HCT116 (cell line): ENCODE data around the gene MADD. TPM values are rescaled to one million over a fixed set of nuclear protein-coding genes. Genes with fewer than 3 reads are reported as not detected.

Experiments used
- ATAC-seq: fragments of 200-7000 bp; cut with Tn5 transposase; 2 replicates; pipeline ENCODE4 v1.9.1; 2020; ENCODE audit warnings: mild to moderate bottlenecking, moderate library complexity
- BruUV-seq: library from RNA; stranded (reverse); fragments of 400-500 nt; replicated peaks from 2 replicates; lab custom pipeline; 2021; lab: Mats Ljungman, UMichigan
- CTCF ChIA-PET: fragments of 300-600 bp; sonication (Branson Sonifier 250); formaldehyde crosslinking; loops from one replicate; lab custom pipeline; 2021; ENCODE audit warnings: antibody characterized with exemption; lab: Charles Lee
- POLR2A ChIA-PET: fragments of 300-600, 350-600 bp; sonication (Branson Sonifier 250); formaldehyde crosslinking; loops from one replicate; lab custom pipeline; 2021; ENCODE audit warnings: antibody characterized with exemption; lab: Charles Lee
- RAD21 ChIA-PET, 2 experiments: fragments of 300-600 bp; sonication (Branson Sonifier 250); formaldehyde crosslinking; loops; one replicate each; lab custom pipeline; 2023; ENCODE audit warnings: low total read pairs in 2 of 2; ENCODE audit not compliant: uncharacterized antibody in 2 of 2, unreplicated experiment in 2 of 2, low non-redundant PET in 1 of 2; lab: Charles Lee
- DNase-seq: peaks from one replicate; pipeline ENCODE4 v3.0.0-alpha.2; 2010; ENCODE audit warnings: low read depth, low spot score
- H2AFZ ChIP-seq: fragments of 200-600 bp; shearing (Covaris generic), sonication (generic); 2 replicates; pipeline ENCODE4 v1.6.1; 2017; ENCODE audit warnings: low read depth, mixed run types, mixed read lengths, antibody characterized with exemption, low read length; ENCODE audit not compliant: poor library complexity, severe bottlenecking
- H3K27ac ChIP-seq: 2 replicates; pipeline ENCODE4 v1.5.1; 2012; ENCODE audit warnings: low read depth, low read length
- H3K27me3 ChIP-seq: fragments of 200-600 bp; sonication (generic); 2 replicates; pipeline ENCODE4 v1.6.1; 2016; ENCODE audit warnings: mixed run types, low read length, mixed read lengths; ENCODE audit not compliant: insufficient read depth
- H3K36me3 ChIP-seq, 2 experiments: fragments of 200-500 bp in 1 of 2; fragments of 200-600 bp in 1 of 2; sonication (Bioruptor generic) in 1 of 2; sonication (generic) in 1 of 2; 2 replicates each; pipeline versions ENCODE4 v1.5.1 to v1.6.1; 2014 to 2016; ENCODE audit warnings: low read length in 2 of 2, inconsistent platforms in 1 of 2, mixed read lengths in 1 of 2, mixed run types in 1 of 2; ENCODE audit not compliant: insufficient read depth in 2 of 2, control insufficient read depth in 1 of 2
- H3K4me1 ChIP-seq, 2 experiments: fragments of 200-600 bp in 1 of 2; sonication (generic) in 1 of 2; 2 replicates each; pipeline versions ENCODE4 v1.5.1 to v1.6.1; 2012 to 2017; ENCODE audit warnings: low read length in 2 of 2, inconsistent platforms in 1 of 2, mild to moderate bottlenecking in 1 of 2, mixed read lengths in 1 of 2, mixed run types in 1 of 2, moderate library complexity in 1 of 2; ENCODE audit not compliant: insufficient read depth in 2 of 2, control insufficient read depth in 1 of 2
- H3K4me2 ChIP-seq: fragments of 200-600 bp; sonication (generic); 2 replicates; pipeline ENCODE4 v1.6.1; 2017; ENCODE audit warnings: mixed run types, low read length, mixed read lengths
- H3K4me3 ChIP-seq, 2 experiments: fragments of 200-600 bp in 1 of 2; sonication (generic) in 1 of 2; replicated peaks in 1 of 2; 2 replicates each; pipeline ENCODE4 v1.5.1; 2011 to 2016; ENCODE audit warnings: low read length in 2 of 2, control low read depth in 1 of 2, low read depth in 1 of 2, mild to moderate bottlenecking in 1 of 2, mixed read lengths in 1 of 2, mixed run types in 1 of 2
- H3K79me2 ChIP-seq: fragments of 200-600 bp; sonication (generic); 2 replicates; pipeline ENCODE4 v1.6.1; 2017; ENCODE audit warnings: mild to moderate bottlenecking, mixed run types, low read length, moderate library complexity, mixed read lengths; ENCODE audit not compliant: insufficient read depth
- H3K9ac ChIP-seq: fragments of 200-600 bp; sonication (generic); 2 replicates; pipeline ENCODE4 v1.6.1; 2016; ENCODE audit warnings: low read length, mixed read lengths
- H3K9me2 ChIP-seq: fragments of 200-600 bp; sonication (generic), shearing (Covaris generic); 2 replicates; pipeline ENCODE4 v1.6.1; 2017; ENCODE audit warnings: mixed run types, mild to moderate bottlenecking, moderate library complexity; ENCODE audit not compliant: insufficient read depth
- H3K9me3 ChIP-seq, 2 experiments: fragments of 200-500 bp in 1 of 2; fragments of 200-600 bp in 1 of 2; sonication (Bioruptor generic) in 1 of 2; sonication (generic) in 1 of 2; 2 replicates each; pipeline ENCODE4 v1.6.1; 2014 to 2017; ENCODE audit warnings: low read length in 2 of 2, mixed read lengths in 2 of 2, inconsistent platforms in 1 of 2, low read depth in 1 of 2, mild to moderate bottlenecking in 1 of 2, mixed run types in 1 of 2, moderate library complexity in 1 of 2; ENCODE audit not compliant: control insufficient read depth in 1 of 2, insufficient read depth in 1 of 2
- H4K20me1 ChIP-seq: fragments of 200-600 bp; sonication (generic), shearing (Covaris generic); 2 replicates; pipeline ENCODE4 v1.6.1; 2017; ENCODE audit warnings: mixed run types, mild to moderate bottlenecking, moderate library complexity; ENCODE audit not compliant: insufficient read depth
- CTCF ChIP-seq, 3 experiments: fragments of 200-600 bp in 1 of 3; sonication (generic) in 1 of 3; IDR thresholded peaks in 2 of 3; conservative IDR thresholded peaks in 1 of 3; 2 replicates each; pipeline ENCODE4 v1.5.1; 2012 to 2017; ENCODE audit warnings: low read depth in 2 of 3, low read length in 2 of 3, antibody characterized with exemption in 1 of 3, borderline replicate concordance in 1 of 3, control low read depth in 1 of 3, mild to moderate bottlenecking in 1 of 3, mixed read lengths in 1 of 3, mixed run types in 1 of 3, moderate library complexity in 1 of 3; ENCODE audit not compliant: insufficient read depth in 1 of 3
- MAX ChIP-seq: IDR thresholded peaks from 2 replicates; pipeline ENCODE4 v1.6.1; 2012
- RAD21 ChIP-seq: IDR thresholded peaks from 2 replicates; pipeline ENCODE4 v1.6.1; 2012; ENCODE audit warnings: low read depth, mild to moderate bottlenecking
- REST ChIP-seq: IDR thresholded peaks from 2 replicates; pipeline ENCODE4 v1.6.1; 2012; ENCODE audit warnings: low read depth
- SP1 ChIP-seq: IDR thresholded peaks from 2 replicates; pipeline ENCODE4 v1.6.1; 2012; ENCODE audit warnings: low read depth
- SRF ChIP-seq: IDR thresholded peaks from 2 replicates; pipeline ENCODE4 v1.6.1; 2012; ENCODE audit warnings: low read depth
- YY1 ChIP-seq: IDR thresholded peaks from 2 replicates; pipeline ENCODE4 v1.6.1; 2011; ENCODE audit warnings: low read length, low read depth, moderate library complexity, mild to moderate bottlenecking; ENCODE audit not compliant: insufficient replicate concordance; ENCODE audit errors: extremely low read depth
- ZBTB33 ChIP-seq: IDR thresholded peaks from 2 replicates; pipeline ENCODE4 v1.6.1; 2011; ENCODE audit warnings: mild to moderate bottlenecking, low read length, moderate library complexity; ENCODE audit not compliant: insufficient replicate concordance; ENCODE audit errors: extremely low read depth
- intact Hi-C: fragments of 100-400 bp; cut with micrococcal nuclease; formaldehyde crosslinking; loops from 2 replicates; pipeline ENCODE4 v1.10.0; 2022
- total RNA-seq: library from RNA; stranded (reverse); gene quantifications from one replicate; pipeline ENCODE4 v1.2.1, GENCODE V29; 2021; ENCODE audit not compliant: unreplicated experiment

MADD gene
- total RNA-seq, 1 experiment from 2014 or later: 37.1 TPM

- TF ChIP-seq ZBTB33 (no peak), MAX (no peak), SRF (no peak), YY1 (no peak)
Observed at GRCh38 chr11:47348131-47348802, 78.3 kb downstream of the MADD start (continued).

- Histone ChIP-seq H3K4me2 (no peak overlapping the region), H2AFZ (peak overlapping the region; percentile 54), H3K9me3 (no peaks in the 10 kb centered on the region), H3K9me2 (no peaks in the 10 kb centered on the region), H3K4me1 (no peaks in the 10 kb centered on the region), H4K20me1 (no peaks in the 10 kb centered on the region), H3K4me3 (no peak overlapping the region), H3K9ac (no peak overlapping the region), H3K27me3 (no peaks in the 10 kb centered on the region), H3K27ac (no peak overlapping the region), H3K36me3 (no peaks in the 10 kb centered on the region), H3K79me2 (no peaks in the 10 kb centered on the region)
- RAD21 ChIA-PET: no interaction called here
- intact Hi-C loops: no loop called here
- TF ChIP-seq RAD21: peak; percentile 65
- no peak for TF ChIP-seq SP1
- TF ChIP-seq REST: no peak
- peak; percentile 45 to 49 (median 48); a peak in 5 of 6 replicates for TF ChIP-seq CTCF (IDR thresholded peaks at IDR 0.05 in 2 of 3, conservative IDR thresholded peaks at IDR 0.05 in 1 of 3; ENCODE audit: borderline replicate concordance in 1 of 3, insufficient read depth in 1 of 3, low read depth in 2 of 3, low read length in 2 of 3)
- ATAC-seq: peak; percentile 80
- peak; percentile 32 for DNase-seq
- CTCF ChIA-PET: interaction anchor here (1.7 kb wide), 1 partner anchor 115 kb away, joined by 4 read pairs; no protein-coding TSS in a partner anchor
- no TSS peak for BruUV-seq
- POLR2A ChIA-PET: no interaction called here
Observed at GRCh38 chr11:47348859-47349258, 78.9 kb downstream of the MADD start.
